IPS-20b (cell line): ENCODE measurements around the gene MAP3K6.
"Not testable (repeated sequence)": the region's sequence is repeated elsewhere in the genome, so short reads cannot be mapped to it uniquely, and the experiment has no call there.

Experiments used
- H3K27ac ChIP-seq: one replicate; pipeline ENCODE4 v1.5.1; 2013; ENCODE audit warnings: low read length
- H3K27me3 ChIP-seq: 2 replicates; pipeline ENCODE4 v1.6.1; 2013; ENCODE audit warnings: mild to moderate bottlenecking, low read length, inconsistent platforms; ENCODE audit not compliant: insufficient read depth
- H3K36me3 ChIP-seq: 2 replicates; pipeline ENCODE4 v1.6.1; 2013; ENCODE audit warnings: low read depth, mild to moderate bottlenecking, inconsistent platforms, low read length, moderate library complexity; ENCODE audit not compliant: insufficient read depth
- H3K4me1 ChIP-seq: 2 replicates; pipeline ENCODE4 v1.6.1; 2013; ENCODE audit warnings: mild to moderate bottlenecking, control low read depth, inconsistent platforms, low read length, moderate library complexity; ENCODE audit not compliant: insufficient read depth
- H3K4me3 ChIP-seq: 2 replicates; pipeline ENCODE4 v1.5.1; 2013; ENCODE audit warnings: mild to moderate bottlenecking, low read length, inconsistent platforms
- H3K9ac ChIP-seq: 2 replicates; pipeline ENCODE4 v1.6.1; 2013; ENCODE audit warnings: low read depth, mild to moderate bottlenecking, inconsistent platforms, low read length, moderate library complexity
- H3K9me3 ChIP-seq: 2 replicates; pipeline ENCODE4 v1.6.1; 2013; ENCODE audit warnings: mild to moderate bottlenecking, low read depth, low read length, inconsistent platforms; ENCODE audit not compliant: insufficient read depth

MAP3K6 gene, protein sequence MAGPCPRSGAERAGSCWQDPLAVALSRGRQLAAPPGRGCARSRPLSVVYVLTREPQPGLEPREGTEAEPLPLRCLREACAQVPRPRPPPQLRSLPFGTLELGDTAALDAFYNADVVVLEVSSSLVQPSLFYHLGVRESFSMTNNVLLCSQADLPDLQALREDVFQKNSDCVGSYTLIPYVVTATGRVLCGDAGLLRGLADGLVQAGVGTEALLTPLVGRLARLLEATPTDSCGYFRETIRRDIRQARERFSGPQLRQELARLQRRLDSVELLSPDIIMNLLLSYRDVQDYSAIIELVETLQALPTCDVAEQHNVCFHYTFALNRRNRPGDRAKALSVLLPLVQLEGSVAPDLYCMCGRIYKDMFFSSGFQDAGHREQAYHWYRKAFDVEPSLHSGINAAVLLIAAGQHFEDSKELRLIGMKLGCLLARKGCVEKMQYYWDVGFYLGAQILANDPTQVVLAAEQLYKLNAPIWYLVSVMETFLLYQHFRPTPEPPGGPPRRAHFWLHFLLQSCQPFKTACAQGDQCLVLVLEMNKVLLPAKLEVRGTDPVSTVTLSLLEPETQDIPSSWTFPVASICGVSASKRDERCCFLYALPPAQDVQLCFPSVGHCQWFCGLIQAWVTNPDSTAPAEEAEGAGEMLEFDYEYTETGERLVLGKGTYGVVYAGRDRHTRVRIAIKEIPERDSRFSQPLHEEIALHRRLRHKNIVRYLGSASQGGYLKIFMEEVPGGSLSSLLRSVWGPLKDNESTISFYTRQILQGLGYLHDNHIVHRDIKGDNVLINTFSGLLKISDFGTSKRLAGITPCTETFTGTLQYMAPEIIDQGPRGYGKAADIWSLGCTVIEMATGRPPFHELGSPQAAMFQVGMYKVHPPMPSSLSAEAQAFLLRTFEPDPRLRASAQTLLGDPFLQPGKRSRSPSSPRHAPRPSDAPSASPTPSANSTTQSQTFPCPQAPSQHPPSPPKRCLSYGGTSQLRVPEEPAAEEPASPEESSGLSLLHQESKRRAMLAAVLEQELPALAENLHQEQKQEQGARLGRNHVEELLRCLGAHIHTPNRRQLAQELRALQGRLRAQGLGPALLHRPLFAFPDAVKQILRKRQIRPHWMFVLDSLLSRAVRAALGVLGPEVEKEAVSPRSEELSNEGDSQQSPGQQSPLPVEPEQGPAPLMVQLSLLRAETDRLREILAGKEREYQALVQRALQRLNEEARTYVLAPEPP (N-terminal part only)

DNA sequence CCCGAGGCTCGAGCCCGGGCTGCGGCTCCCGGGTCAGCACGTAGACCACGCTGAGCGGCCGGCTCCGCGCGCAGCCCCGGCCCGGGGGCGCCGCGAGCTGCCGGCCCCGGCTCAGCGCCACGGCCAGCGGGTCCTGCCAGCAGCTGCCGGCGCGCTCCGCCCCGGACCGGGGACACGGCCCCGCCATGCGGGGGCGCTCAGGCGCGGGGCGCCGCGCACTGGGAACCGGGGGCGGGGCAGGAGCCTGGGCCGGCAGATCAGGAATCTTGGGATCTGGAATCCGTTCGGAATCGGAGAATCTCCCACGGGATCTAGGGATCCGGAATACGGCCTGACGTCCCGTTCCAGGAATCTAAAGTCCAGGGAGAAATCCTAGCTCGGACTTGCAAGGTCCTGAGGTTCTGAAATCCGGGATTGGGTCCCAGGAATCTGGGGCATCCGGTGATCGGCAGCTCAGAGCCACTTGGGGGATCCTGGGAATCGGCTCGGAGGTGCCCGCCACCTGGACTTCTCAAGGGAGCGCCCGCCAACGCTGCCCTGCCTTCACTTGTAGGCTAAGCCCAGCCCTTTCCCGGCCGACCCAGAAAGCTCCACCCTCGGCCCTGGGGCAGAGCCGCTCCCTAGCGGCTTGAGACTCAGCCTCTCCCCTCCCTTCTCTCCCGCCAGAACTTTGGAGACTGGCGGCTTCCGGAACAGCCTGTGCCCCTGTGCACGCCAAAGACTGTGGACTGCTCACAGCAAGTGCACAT is at the start of gene MAP3K6:
Gene MAP3K6 (minus strand): TSS at position 551 of the 749 bp plus-strand sequence. CDS start 364 bp downstream, at position 187.
- Histone ChIP-seq H3K36me3 (no peaks in the 10 kb centered on the region), H3K27me3 (peaks cover 16% of the 10 kb centered on the region), H3K4me3 (peak within 1 kb of the TSS; percentile 80), H3K9ac (peak within 1 kb of the TSS; percentile 73; the same call in 1 of the 2 replicates), H3K27ac (no peak within 1 kb of the TSS), H3K9me3 (no peaks in the 10 kb centered on the region), H3K4me1 (peaks cover 15% of the 10 kb centered on the region)

DNA sequence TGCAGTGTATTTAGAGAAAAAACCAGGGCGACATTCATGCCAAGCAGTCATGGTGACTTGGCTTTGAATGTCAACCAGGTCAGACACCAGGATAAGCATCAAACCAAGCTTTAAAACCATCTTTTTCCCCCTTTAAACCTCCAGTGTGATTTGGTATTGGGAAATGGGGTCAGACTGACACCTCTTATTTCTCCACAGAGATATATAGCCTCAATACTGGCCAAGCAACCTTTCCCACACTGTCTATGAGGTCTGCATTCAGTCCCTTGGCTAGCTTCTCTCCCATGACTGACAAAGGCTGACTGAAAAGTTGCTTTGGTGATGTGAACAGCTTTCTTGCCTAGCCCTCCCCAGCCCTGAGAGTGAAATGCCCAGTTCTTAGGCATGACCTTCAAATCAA is 47.3 kb upstream of the MAP3K6 start:
- Histone ChIP-seq H3K9me3 (no peaks in the 10 kb centered on the region), H3K4me1 (peaks cover 16% of the 10 kb centered on the region; the same call in 1 of the 2 replicates), H3K27me3 (no peaks in the 10 kb centered on the region), H3K9ac (no peak overlapping the region), H3K36me3 (peaks cover 85% of the 10 kb centered on the region), H3K27ac (no peak overlapping the region), H3K4me3 (no peak overlapping the region)

DNA sequence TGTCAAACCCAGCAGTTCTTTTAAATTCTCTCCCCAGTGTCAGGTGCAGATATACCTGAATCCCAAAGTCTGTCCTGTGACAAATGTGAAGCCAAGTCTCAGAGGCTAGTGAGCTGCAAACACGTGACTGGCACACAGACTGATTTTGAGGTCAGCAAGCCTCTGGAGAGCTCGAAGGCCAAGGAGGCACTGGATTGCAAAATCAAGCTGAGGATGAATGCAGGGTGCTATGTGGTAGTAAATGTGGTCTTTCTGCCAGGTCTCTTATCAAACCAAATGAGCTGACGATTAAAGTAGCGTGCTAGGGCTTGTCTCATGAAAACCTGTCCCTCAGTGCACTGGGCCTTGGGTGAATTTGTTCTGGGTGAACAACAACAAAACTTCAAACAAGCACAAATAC is 46.2 kb upstream of the MAP3K6 start:
- H3K9me3 ChIP-seq: no peaks in the 10 kb centered on the region
- H3K27ac ChIP-seq: no peak overlapping the region
- no peaks in the 10 kb centered on the region for H3K27me3 ChIP-seq
- H3K36me3 ChIP-seq: peaks cover 90% of the 10 kb centered on the region
- no peak overlapping the region for H3K9ac ChIP-seq
- peaks cover 5% of the 10 kb centered on the region; the same call in 1 of the 2 replicates for H3K4me1 ChIP-seq
- no peak overlapping the region for H3K4me3 ChIP-seq

DNA sequence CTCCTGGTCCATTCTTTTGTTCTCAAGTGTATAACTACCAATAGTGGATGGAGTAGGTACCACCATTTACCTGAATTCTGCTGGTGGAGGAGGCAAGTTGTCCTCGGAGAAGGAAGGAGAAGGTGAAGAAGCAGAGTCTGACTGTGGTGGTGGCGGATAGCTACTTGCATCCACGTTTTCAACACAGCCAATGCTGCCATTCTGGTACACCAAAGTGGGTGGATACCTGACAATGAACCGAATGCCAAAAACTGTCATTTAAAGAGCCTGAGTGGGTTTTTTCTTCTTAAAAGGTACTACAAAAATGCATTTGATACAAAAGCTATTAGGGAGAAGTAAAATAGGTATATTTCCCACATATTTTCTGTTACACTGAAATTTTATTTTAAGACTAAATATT is 45.7 kb upstream of the MAP3K6 start:
- H3K9me3 ChIP-seq: no peaks in the 10 kb centered on the region
- H3K36me3 ChIP-seq: peaks cover 90% of the 10 kb centered on the region
- no peak overlapping the region for H3K4me3 ChIP-seq
- H3K4me1 ChIP-seq: no peaks in the 10 kb centered on the region
- no peak overlapping the region for H3K9ac ChIP-seq
- no peaks in the 10 kb centered on the region for H3K27me3 ChIP-seq
- no peak overlapping the region for H3K27ac ChIP-seq

DNA sequence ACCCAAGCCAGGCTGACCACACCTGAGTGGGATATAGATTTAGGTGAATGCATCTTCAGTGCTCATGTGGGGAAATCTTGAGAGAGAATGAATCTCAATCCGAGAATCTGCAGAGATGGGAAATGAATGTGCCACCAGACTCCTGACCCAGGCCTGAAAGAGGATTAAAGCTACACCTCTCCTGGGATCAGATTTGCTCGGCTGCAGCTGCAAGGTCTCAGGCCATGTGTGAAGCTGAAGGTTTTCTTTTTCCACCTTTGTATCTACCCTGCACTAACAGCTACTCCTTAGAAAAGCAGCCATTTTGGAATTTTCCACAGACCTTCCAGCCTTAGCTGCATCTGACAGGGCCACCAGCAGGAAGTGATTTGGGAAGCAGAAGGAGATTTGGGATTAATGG is 43.9 kb upstream of the MAP3K6 start:
- Histone ChIP-seq H3K4me3 (no peak overlapping the region), H3K9me3 (no peaks in the 10 kb centered on the region), H3K27me3 (no peaks in the 10 kb centered on the region), H3K4me1 (peaks cover 8% of the 10 kb centered on the region; the same call in 1 of the 2 replicates), H3K36me3 (peaks cover 80% of the 10 kb centered on the region), H3K9ac (no peak overlapping the region), H3K27ac (no peak overlapping the region)

DNA sequence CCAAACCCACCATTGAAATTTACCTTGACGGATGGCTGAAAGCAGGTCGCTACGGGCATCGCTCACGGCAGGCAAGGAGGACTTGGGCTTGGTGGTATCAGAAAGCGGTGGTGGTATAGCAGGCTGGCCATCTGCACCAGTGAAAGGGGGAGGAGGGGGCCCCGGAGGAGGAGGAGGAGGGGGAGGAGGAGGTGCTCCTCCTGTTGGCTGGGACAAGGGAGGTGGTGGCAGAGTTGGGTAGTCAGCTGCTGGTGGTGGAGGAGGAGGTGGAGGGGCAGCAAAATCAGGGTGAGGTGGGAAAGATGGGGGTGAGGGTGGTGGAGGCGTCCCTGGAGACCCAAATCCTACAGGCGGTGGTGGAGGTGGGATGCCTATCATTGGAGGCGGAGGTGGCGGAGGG is 42.9 kb upstream of the MAP3K6 start:
- H3K27me3 ChIP-seq: no peaks in the 10 kb centered on the region
- no peak overlapping the region for H3K9ac ChIP-seq
- H3K4me3 ChIP-seq: no peak overlapping the region
- no peaks in the 10 kb centered on the region for H3K9me3 ChIP-seq
- no peak overlapping the region for H3K27ac ChIP-seq
- peaks cover 17% of the 10 kb centered on the region; the same call in 1 of the 2 replicates for H3K4me1 ChIP-seq
- peaks cover 69% of the 10 kb centered on the region for H3K36me3 ChIP-seq

DNA sequence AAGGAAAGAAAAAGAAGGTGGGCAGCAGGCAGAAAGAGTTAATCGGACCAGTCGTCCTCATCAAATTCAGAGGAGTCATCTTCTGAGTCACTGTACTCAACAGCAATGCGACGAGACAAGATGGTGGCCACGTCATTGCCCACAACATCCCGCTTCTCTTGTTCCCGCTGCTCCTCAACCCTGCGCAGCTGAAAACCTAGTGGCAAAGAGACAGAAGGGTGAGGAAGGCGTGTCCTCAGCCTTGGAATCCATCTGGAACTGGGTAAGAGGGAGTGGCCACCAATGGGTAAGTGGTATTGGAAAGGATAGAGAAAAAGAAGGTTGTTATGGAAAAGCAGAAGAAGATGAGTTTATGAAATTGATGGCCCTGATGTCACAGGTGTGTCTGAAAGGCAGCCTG is 41.4 kb upstream of the MAP3K6 start:
- Histone ChIP-seq H3K36me3 (peaks cover 54% of the 10 kb centered on the region), H3K27me3 (no peaks in the 10 kb centered on the region), H3K4me1 (peaks cover 18% of the 10 kb centered on the region; the same call in 1 of the 2 replicates), H3K4me3 (no peak overlapping the region), H3K27ac (no peak overlapping the region), H3K9me3 (no peaks in the 10 kb centered on the region), H3K9ac (no peak overlapping the region)

DNA sequence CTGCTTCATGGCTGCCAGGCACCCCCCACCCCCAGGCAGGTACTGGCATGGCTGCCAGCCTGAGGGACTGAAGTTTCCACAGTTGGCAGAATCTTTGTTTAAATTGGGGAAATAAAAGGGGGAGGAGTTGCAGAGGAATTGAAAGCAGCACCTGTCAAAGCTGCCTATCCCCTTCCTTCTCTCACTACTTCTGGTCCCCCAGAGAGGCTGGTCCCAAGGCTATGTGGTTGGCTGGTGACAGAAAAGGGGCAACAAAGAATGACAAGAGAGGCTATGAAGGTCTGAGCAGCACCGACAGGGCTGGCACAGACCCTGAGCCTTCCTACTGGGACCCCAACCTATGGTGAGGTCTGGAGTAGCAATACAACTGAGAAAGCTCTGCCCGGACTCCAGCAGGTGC is 40.0 kb upstream of the MAP3K6 start:
- H3K9ac ChIP-seq, H3K27ac ChIP-seq, H3K27me3 ChIP-seq, H3K4me3 ChIP-seq, H3K9me3 ChIP-seq: not testable (repeated sequence)
- Histone ChIP-seq H3K4me1 (peaks cover 25% of the 10 kb centered on the region; the same call in 1 of the 2 replicates), H3K36me3 (peaks cover 41% of the 10 kb centered on the region)

DNA sequence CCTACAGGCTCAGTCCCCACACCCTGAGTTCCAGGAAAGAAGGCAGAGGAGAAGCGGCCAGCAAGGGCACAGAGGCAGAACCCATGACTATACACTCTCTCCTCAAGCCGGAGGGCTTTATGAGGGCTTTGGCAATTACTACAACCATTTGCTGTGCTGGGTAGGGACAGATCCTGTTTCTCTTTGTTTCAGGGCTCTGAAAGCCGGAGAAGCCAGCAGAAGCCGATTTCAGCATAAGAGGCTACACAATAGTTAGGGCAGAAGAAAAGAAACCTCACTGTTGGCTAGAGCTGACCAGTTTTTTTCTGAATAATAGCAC is 39.6 kb upstream of the MAP3K6 start:
- Histone ChIP-seq H3K4me1 (peaks cover 25% of the 10 kb centered on the region; the same call in 1 of the 2 replicates), H3K27ac (peak overlapping the region; percentile 34)

DNA sequence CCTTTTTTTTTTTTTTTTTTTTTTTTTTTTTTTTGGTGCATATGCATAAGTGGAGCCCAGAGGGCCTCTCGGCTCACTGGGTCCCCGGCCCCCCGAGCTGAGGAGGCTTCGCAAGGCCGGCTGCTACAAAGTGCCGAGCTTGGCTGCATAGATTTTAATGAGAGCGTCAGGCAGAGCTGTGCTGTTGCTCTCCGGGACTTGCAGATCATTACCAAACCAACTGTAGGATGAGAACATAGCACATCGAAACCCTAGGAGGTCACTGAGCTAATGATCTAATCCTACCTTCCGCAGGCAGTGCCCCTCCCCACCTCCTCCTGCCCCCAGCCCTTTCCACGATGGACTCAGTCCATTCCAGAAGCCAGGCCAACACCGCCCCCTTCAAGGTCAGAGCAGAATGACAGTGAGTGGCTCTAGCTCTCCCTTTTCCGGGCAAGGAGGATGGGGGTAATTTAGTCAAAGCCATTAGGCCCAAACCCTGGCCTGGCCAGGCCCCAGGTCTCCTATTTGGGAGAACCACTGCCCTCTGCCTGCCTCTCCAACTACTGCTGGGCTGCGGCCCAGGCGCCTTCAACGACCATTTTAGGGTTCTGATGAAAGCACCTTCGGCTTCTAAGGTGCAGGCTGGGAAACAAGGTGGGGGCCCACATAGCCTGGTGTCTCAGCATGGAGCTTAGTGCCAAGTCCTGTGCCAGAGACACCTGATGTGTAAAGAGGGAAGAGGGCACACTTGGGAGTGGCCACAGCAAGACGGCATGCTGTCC is 39.0 kb upstream of the MAP3K6 start:
- Histone ChIP-seq H3K4me1 (peaks cover 25% of the 10 kb centered on the region; the same call in 1 of the 2 replicates), H3K9ac (peak overlapping the region; percentile 47; the same call in 1 of the 2 replicates), H3K36me3 (peaks cover 33% of the 10 kb centered on the region), H3K27ac (peak overlapping the region; percentile 34)
- not testable (repeated sequence) for H3K27me3 ChIP-seq, H3K4me3 ChIP-seq, H3K9me3 ChIP-seq

More for the DNA sequence above, 39.6 kb upstream of the MAP3K6 start:
- Histone ChIP-seq H3K36me3 (peaks cover 38% of the 10 kb centered on the region), H3K9me3 (no peaks in the 10 kb centered on the region), H3K27me3 (no peaks in the 10 kb centered on the region), H3K9ac (peak overlapping the region; percentile 26; the same call in 1 of the 2 replicates), H3K4me3 (no peak overlapping the region)
